Activated CD4-positive, CD25-positive, alpha-beta regulatory T cell treated with anti-CD3 and anti-CD28 coated beads, Interleukin-2, amount 50 U/mL, for 16 hours (primary cell): ENCODE data around the gene STAB1.

Experiments
- DNase-seq: peaks from one replicate; pipeline ENCODE4 v3.0.0-alpha.2; 2020; ENCODE audit warnings: low read depth, low spot score

Gene STAB1

DNA sequence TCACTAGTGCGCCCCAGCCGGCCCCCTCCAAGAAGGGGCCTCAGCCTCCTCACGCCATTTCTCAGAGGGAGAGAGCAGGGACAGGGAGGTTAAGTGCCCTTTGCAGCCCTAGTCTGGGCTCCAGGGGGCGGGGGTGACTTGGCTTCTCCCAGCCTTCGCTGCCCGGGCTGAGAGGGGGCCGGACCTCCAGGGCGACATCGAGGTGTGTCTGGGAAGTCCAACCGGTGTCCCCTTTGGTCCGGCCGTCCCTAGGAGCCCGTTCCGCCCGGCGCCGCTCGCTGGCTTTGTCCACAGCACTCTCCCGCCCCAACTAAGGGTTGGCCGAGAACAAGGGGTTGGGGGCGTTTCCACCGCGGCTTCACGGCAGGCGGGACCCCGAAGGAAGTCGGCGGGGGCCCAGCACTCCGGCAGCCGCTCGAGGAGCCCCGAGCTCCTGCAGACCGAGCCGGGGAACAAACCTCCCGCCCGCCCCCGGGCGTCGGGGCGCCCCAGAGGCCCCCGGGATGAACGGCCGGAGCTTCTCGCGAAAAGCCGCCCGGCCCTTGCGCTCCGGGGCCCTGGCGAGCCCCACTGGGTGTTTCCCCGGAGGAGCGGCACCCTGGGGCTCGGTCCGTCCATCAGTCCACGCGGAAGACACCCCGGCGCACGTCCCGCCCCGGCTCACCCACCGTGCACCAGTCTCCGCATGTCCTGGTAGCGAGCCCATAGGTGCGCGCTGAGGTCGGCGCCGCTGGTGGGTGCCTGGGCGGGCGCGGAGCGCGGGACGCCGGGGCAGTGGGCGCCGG is 37.9 kb downstream of the STAB1 start:
- DNase-seq: no peak

DNA sequence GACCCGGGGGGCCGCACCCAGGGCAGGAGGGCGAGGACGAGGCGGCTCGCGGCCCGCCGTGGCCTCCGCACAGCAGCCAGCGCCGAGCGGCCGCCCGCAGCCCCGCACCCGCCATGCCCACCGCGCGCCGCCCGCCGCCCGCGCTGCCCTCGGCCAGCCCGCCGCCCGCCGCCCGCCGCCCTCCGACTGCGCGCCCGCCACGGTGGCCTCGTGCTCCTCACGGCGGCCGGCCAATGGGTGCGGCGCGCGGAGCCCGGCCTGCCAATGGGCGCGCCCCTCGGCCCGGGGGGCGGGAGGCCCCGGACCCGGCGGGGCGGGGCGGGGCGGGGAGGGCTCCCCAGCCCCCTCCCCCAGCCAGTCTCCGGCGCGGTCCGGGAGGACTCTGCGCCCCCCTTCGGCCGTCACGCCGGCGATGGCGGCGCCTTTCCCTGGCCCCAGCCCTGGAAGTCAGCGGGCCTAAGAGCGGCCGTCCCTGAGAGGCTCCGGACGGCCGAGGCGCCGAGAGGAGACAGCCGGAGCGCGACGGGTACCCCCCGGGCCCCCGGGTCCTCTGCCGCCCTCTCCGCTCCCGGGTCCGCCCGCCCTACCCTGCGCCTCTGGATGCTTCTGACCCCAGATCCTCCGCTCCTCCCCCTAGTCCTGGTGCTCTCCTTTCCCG is 38.6 kb downstream of the STAB1 start, which contains the start of gene NT5DC2:
Gene NT5DC2 (minus strand): TSS at position 235 of the 658 bp plus-strand sequence. CDS start 120 bp downstream, at position 115.
- peak; percentile 25 for DNase-seq

DNA sequence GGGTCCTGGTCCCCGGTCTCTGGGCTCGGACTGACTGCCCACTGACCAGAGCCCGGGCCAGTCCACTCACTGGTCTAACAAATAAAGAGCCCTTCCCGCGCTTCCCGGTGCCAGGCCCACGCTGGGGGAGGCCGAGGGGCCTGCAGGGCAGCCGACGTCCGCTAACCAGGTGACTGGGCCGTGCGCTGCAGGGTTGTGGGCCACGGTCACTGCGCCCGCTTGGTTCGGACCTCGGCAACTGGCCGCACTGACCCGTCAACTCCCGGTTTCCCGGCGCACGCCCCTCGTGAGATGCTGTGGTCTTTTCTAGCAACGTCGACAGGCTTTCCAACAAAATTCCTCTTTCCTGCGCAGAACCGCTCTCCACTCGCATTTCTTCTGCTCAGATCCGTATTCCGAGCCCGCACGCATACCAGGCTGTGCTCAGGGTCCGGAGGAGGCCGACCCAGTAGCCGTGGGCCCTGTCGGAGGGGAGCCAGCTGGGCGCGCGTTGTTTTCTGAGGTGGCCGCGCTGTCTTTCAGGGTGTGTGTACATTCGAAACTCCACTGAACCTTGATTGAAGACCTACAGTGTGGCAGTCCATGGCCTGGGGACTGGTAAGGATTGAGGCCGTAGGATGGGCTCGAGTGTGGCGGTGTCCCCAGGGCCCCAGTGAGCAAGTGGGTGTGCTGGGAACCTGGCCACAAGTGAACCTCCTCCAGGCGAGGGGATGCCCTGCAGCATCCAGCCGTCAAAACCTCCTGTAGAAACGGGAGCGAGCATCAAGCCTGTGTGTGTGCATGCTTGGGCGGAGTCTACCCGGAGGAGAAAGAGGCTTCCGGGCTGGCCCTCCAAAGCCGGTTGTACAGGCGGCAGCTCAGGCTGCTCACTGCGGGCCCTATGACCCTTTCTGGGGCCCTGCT is 39.4 kb downstream of the STAB1 start:
- DNase-seq: no peak

DNA sequence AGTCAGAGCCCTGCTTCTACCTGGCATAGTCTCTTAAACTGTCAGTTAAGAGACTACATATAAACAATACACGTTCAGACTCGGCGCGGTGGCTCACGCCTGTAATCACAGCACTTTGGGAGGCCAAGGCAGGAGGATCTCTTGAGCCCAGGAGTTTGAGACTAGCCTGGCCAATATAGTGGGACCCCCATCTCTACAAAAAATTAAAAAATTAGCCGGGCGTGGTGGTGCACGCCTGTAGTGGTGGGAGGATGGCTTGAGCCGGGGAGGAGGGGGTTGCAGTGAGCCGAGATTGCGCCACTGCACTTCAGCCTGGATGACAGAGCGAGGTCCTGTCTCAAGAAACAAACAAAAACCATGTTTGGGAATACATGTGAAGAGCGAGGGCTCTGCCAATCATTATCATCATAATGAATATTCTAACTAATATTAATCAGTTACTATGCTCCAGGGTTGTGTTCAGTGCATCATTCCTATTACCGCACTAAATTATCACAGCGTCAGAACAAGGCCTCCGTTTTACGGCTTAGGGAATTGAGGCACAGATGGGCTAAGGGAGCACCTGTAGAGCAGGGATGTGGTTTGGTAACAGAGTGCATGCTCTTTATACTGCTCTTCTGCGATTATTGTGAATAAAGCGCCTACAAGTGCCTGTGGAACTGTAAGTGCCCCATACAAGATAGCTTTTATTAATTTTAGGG is 40.4 kb downstream of the STAB1 start:
- DNase-seq: no peak

DNA sequence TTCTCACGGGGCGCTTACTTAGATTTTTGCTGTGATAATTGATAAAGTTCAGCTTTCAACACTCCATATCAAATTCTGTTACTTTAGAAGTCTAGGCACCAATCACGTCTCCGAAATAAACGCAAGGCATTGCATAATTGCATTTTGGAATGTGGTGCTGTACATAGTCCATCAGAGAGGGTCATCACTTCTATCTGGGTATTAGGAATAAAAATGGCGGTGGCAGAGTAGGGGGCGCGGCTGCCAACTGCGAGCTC is 40.9 kb downstream of the STAB1 start:
- DNase-seq: no peak

DNA sequence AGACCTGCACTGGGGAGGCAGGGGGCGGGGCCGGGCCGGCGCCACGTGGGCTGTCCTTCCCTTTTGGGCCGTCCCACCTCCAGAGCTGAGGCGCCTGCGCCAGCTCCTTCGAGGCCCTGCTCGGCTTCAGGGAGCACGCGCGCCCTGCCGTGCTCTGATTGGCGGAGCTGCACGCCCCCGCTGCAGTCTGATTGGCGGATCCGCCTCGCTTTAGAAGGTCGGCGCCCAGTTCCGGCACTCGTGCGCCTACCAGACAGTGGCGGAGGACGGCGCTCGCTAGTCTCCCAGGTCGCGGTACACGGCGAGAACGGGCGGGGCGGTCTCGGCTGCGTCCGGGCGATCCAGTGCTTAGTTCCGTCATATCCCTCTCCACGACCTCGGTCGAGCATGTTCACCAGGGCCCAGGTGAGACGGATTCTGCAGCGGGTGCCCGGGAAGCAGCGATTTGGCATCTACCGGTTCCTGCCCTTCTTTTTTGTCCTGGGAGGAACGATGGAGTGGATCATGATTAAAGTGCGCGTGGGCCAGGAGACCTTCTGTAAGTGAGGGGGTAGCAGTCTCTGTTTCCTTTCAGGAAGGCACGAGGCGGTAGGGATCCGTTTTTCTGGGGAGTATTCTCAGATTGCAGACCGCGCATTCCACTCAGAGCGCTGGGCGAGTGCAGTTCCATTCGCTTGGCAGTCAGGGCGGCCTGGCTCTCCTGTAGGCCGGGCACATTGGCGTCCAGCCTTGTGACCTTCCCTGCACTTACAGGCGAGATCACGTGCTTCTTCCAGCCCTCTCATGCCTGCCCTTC is 41.4 kb downstream of the STAB1 start, which contains the start of gene UQCC5:
Gene UQCC5 (plus strand): TSS at position 237 of the 796 bp plus-strand sequence. CDS start 151 bp downstream, at position 388.
- peak; percentile 96 for DNase-seq

DNA sequence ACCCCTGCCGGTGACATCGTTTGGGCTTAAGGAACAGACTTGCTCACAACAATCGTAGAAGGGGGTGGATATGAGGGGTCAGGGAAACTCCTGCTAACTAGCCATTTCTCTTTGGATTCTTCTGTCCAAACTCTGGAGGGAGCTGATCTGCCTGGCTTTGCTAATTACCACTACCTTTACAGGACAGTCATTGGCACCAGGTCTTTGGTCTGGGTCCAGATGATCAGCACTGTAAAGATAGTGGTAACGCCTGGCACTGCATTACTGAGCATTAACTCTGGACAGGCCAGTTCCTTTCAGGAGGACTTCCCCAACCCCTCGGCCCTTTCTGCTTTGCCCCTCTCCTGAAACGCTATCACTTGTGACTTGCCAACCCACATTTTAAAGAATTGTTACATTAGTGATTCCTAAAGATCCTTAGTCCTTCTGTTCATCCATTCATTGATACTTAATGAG is 42.1 kb downstream of the STAB1 start:
- no peak for DNase-seq

DNA sequence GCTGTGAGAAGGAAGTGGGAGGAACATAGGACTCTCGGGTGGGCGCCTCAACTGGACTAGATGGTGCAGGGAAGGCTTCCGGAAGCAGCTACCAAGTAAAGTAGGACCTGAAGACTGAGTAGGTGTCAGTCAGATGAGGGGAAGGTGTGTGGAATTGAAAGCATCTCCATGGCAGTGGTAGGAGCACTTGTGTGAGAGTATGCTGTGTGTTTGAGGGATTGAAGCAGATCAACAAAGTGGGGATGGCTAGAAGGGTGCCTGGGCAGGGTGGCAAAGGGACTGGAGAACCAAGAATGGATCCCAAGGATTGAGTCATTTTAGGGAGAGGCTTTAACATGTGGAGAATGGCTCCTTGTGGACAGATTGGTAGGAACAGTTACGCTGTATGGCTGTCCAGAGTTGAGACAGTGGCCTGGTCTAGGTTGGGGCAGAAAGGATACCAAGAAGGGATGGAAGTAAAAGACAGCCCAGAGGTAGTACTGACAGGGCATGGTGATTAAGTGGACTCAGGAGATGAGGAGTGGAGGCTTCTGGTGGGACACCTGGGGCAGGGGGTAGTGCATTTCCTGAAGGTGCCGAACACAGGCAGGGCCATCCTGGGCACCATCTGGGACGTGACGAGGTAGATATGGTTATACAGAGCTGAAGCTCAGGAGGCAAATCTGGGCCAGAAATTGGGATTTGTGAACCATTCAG is 42.7 kb downstream of the STAB1 start:
- DNase-seq: no peak

DNA sequence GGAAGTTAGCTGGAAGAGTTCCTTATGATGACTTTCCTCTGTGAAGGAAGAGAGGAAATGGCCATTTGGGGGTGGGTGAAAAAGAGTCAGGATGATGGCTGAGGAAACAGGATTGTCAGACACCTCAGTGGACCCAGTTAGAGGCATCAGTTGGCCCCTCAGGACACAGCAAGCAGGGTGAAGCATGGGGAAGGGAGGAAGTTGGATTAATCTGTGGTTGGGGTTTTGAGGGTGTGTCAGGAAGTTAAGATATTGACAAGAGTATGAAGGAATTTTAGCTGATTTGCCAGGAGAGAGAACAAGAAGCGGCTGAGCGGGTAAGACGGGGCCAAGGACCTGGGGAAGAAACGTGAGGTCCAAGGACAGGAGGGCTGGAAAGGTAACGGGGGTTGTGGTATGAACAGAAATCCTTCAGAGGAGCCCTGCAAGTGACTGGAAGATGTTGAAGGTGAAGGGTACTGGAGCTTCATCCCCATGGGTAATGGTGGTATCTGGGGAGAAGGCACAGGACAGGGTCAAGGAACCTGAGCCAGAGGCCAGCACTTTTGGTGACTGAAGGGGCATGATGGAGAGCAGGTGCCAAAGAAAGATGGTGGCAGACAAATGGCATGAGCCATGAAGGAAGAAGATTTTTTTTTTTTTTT is 44.0 kb downstream of the STAB1 start:
- no peak for DNase-seq

DNA sequence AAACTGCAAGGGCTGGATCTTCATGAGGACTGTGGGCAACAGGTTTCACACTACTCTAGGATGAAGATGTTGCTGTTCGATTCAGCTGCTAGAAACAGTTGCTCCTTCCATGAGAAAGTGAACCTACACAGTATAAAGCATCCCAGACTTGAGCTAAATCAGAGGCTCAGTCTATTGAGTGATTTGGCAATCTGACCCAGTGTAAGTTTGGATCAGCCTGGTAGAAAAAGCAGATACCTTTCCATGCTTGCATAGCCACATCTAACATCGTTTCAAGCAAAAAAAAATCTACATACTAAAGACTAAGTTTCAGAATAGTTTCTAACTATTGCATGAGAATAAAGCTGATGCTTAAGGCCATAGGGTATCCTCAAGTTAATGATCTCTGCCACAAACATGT is 45.9 kb downstream of the STAB1 start:
- DNase-seq: no peak

DNA sequence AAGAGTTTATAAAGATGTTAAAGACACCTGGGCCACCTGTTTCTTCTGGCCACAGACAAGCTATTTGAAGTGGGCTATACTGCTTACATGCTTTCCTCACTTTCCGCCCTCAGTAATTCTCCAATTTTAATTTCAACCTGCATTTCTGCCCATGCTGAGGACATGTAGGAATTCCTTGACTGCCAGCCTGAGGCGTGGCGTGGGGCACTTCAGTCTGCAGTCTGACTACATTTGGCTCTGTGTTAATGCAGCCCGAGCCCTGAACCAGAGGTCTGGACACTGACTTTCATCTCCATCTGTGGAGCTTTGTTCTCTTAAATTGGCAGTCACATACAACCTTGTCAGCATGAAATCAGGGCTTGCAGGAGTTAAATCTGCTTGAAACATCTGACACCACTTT is 49.8 kb downstream of the STAB1 start:
- DNase-seq: no peak

DNA sequence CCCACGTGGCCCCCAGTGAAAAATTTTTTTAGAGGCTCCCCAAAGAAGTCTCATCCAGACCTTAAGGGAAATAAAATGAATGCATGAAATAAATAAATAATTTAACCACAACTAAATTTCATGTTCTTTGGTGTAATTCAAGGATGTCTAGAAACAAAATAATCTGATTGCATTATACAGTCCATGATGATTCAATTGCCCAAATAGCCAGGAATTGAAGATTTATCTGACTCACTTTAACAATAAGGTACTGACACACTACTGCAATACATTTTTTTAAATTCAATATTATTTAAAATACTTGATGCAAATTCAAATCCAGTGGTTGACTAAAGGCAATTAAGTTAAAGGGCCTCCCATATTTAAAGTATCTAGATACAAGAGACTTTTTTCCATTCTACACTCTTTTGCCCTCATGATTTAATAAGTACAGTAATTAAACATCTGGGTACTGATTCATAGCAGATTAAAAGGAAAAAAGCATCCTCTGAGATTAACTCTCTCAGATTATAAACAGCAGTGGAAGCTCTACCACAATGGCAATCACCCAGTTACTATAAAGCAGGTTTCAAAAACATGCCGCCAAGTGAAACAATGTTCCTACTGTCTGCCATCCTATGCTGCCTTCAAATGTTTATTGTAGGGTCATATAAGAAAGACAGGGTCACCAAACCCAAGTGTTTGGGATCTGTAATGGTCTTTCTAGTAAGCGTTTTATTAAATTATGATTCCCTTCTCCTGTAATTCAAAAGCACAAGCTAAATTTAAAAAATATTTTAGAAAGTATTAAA is 51.2 kb downstream of the STAB1 start:
- DNase-seq: no peak

DNA sequence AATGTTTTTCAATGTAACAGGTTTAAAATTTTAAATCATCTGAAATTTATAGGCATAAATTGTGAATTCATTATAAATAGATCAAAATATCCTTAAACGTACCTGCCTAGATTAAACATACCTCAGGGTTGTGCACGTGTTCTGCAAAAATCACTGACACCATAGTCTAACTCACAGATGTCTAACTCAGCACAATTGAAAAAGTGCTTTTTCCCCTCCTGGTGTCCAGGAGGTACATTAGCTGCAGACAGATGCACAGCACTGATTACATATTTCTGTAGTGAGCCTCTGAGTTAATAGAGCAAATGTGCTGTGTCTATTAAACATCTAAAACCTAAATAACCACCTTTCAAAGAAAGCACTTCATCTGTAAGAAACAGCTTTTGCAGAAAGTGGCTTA is 52.0 kb downstream of the STAB1 start:
- no peak for DNase-seq

DNA sequence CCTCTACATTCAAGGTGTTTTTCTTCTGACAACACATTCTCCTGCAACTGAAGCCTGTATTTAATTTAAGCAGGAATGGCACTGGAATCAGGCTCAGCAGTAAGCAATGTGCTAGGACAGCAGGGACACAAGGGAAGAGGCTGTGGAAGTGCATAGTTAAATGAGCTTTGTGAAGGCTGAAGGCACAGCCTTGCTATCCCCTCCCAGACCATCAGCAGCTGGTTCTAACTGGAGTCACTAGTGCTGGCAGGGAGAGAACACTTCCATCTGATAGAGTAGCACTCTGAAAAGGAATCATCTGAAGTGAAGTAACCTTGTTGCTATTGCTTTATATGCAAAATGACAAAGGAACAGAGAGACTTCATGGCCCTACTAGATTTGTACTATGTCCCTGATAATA is 56.0 kb downstream of the STAB1 start:
- DNase-seq: no peak

DNA sequence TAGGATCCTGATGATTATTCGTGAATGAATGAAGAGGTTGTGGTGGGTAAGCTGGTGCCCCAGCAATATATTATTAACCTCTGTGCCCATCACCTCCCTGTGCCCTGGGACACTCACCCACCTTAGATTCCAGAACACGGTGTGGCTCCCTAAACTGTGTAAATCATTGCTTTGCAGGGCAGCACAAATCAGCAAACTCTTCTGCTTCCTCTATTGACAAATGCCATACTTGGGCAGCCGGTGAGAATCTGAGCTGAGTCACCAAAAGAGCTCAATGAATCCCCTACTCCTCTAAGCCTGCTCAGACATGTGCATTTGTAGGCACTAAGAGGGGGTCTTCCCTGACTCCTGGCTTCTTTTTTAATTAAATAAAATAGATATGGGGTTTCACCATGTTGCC is 57.0 kb downstream of the STAB1 start:
- DNase-seq: no peak

DNA sequence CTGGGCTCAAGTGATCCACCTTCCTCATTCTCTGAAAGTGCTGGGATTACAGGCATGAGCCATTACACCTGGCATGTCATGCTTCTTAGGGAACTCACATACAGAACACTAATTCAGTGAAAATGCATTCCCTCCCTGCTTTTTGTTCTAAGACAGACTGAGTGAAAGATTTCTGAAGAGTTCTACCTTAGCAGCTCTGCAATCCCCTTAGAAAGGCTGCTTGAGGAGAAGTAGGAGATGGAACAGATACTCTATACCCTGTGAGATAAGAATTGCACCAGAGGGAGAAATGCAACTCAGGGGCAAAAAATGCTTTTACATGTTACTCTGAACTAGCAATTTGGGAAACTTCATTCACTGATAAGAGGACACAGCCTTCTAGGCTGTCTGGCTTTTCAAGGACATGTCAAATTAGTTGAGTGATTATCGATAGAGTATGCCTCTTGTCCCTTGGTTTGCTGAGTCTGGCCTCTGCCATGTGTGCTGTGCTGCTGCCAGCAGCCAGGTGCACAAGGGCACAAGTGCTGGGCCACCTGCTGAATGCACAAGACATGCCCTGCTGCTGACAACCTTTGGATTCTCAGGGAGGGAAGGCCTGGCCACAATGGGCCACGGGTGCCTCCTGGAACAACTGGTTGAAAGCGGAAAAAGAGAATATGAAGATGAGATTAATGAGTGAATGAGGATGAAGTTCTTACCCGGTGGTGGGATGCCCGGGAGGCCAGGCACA is 59.1 kb downstream of the STAB1 start:
- no peak for DNase-seq

DNA sequence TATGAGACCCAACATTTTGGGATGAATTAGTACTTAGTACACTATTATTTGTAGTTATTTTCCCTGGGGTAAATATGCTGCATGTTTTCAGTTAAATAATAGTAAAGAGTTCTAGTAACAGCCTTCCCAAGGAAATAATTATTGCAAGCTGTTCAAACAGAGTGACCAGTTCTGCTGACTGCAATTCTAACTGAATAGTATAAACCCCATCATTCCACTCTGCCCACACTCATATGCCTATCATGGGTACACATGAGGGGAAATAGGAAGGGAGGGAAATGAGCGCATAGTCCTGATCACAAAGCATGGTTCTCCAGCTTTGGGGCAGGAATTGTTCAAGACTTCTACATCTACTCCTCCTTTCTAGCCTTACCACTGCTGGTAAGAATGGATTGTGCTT is 59.9 kb downstream of the STAB1 start:
- DNase-seq: no peak
